Measurements from ENCODE around the gene BABAM2.

DNA sequence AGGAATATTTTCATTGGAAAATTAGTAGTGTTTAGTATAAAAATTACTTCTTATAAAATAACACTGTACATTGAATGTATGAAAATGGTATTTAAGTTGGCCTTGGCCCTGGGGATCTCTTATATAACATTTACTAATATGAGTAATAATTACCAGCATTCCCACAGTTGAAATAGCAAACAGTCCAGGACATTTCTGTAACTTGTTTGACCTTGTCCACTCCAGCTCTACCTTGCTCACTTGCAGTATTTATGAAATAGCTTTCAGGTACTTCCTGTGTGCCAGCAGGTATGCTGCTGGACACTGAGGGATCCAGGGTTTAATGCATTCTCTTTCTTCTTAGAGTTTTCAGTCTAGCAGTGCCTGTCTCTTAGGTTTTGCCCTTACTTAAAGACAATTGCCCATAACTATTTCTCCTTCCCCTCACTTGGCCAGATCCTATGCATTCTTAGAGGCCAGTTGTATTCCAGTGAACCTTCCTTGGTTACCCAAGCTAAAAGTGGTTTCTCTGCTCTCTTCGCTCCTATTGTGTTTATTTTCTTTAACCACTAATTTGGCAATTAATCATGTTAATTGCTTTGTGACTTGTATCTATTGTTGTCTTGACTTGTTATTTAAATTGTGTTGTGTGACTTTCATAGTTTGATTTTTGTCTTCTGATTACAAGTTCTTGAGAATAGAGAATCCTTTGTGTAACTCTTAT lies 25.9 kb downstream of the BABAM2 start:
- TF ChIP-seq, protein P1, sequence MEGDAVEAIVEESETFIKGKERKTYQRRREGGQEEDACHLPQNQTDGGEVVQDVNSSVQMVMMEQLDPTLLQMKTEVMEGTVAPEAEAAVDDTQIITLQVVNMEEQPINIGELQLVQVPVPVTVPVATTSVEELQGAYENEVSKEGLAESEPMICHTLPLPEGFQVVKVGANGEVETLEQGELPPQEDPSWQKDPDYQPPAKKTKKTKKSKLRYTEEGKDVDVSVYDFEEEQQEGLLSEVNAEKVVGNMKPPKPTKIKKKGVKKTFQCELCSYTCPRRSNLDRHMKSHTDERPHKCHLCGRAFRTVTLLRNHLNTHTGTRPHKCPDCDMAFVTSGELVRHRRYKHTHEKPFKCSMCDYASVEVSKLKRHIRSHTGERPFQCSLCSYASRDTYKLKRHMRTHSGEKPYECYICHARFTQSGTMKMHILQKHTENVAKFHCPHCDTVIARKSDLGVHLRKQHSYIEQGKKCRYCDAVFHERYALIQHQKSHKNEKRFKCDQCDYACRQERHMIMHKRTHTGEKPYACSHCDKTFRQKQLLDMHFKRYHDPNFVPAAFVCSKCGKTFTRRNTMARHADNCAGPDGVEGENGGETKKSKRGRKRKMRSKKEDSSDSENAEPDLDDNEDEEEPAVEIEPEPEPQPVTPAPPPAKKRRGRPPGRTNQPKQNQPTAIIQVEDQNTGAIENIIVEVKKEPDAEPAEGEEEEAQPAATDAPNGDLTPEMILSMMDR (conservative IDR thresholded peaks at IDR 0.05; ENCODE audit: low read depth, low read length) = no peak
- no peak for TF ChIP-seq EZH2 (IDR thresholded peaks at IDR 0.05; ENCODE audit: low read length, unreplicated experiment)
- no peak for TF ChIP-seq EZH2phosphoT487 (IDR thresholded peaks at IDR 0.05; ENCODE audit: borderline replicate concordance, low read length)

All from PC-3 (cell line).